ENCODE results near the gene APLN.
A peak's percentile ranks its signal among the peaks of the same experiment; 100 is the strongest.

The APLN gene

GRCh38 chrX:129609395-129609794 lies 45.4 kb downstream of the APLN start:
- no peaks in the 10 kb centered on the region for H3K9me2 ChIP-seq (replicated peaks; ENCODE audit: control insufficient read depth, low read length)
- H3K27ac ChIP-seq (ENCODE audit: low read depth, low read length), result no peak overlapping the region
- no peaks in the 10 kb centered on the region for H3K27me3 ChIP-seq (ENCODE audit: control insufficient read depth, low read length)

GRCh38 chrX:129608496-129608895 lies 46.3 kb downstream of the APLN start:
- Histone ChIP-seq H3K4me3 (ENCODE audit: low read length) (no peak overlapping the region), H4K20me1 (ENCODE audit: control insufficient read depth, insufficient read depth, low read depth, low read length) (no peaks in the 10 kb centered on the region), H3F3A (ENCODE audit: control insufficient read depth, insufficient read depth) (no peaks in the 10 kb centered on the region), H3K79me2 (ENCODE audit: control insufficient read depth, low read length) (no peaks in the 10 kb centered on the region), H3K4me2 (ENCODE audit: low read length) (no peak overlapping the region), H3K27me3 (ENCODE audit: control insufficient read depth, low read length) (no peaks in the 10 kb centered on the region), H3K9me2 (replicated peaks; ENCODE audit: control insufficient read depth, low read length) (no peaks in the 10 kb centered on the region), H3K9me3 (ENCODE audit: control insufficient read depth, insufficient read depth, low read length) (no peaks in the 10 kb centered on the region), H3K36me3 (ENCODE audit: control insufficient read depth, low read length) (no peaks in the 10 kb centered on the region), H3K4me1 (ENCODE audit: control insufficient read depth, low read length) (peaks cover 11% of the 10 kb centered on the region), H3K27ac (ENCODE audit: low read depth, low read length) (no peak overlapping the region)
- TF ChIP-seq EZH2phosphoT487 (IDR thresholded peaks at IDR 0.05; ENCODE audit: borderline replicate concordance, low read length) (no peak), CTCF (IDR thresholded peaks at IDR 0.05; ENCODE audit: low read depth, low read length, poor library complexity, severe bottlenecking) (no peak)

More at GRCh38 chrX:129609395-129609794, 45.4 kb downstream of the APLN start:
- Histone ChIP-seq H3K36me3 (ENCODE audit: control insufficient read depth, low read length) (no peaks in the 10 kb centered on the region), H3K4me1 (ENCODE audit: control insufficient read depth, low read length) (peaks cover 5% of the 10 kb centered on the region), H4K20me1 (ENCODE audit: control insufficient read depth, insufficient read depth, low read depth, low read length) (no peaks in the 10 kb centered on the region), H3K79me2 (ENCODE audit: control insufficient read depth, low read length) (no peaks in the 10 kb centered on the region), H3K4me2 (ENCODE audit: low read length) (no peak overlapping the region), H3K9me3 (ENCODE audit: control insufficient read depth, insufficient read depth, low read length) (no peaks in the 10 kb centered on the region), H3K4me3 (ENCODE audit: low read length) (no peak overlapping the region), H3F3A (ENCODE audit: control insufficient read depth, insufficient read depth) (no peaks in the 10 kb centered on the region)
- TF ChIP-seq CTCF (IDR thresholded peaks at IDR 0.05; ENCODE audit: low read depth, low read length, poor library complexity, severe bottlenecking) (peak; percentile 19), EZH2phosphoT487 (IDR thresholded peaks at IDR 0.05; ENCODE audit: borderline replicate concordance, low read length) (no peak)

- no peak overlapping the region for H3K4me3 ChIP-seq (ENCODE audit: low read length)
- H3K4me2 ChIP-seq (ENCODE audit: low read length), result no peak overlapping the region
- peaks cover 11% of the 10 kb centered on the region for H3K4me1 ChIP-seq (ENCODE audit: control insufficient read depth, low read length)
- H3K79me2 ChIP-seq (ENCODE audit: control insufficient read depth, low read length), result no peaks in the 10 kb centered on the region
- TF ChIP-seq CTCF (IDR thresholded peaks at IDR 0.05; ENCODE audit: low read depth, low read length, poor library complexity, severe bottlenecking), result peak; percentile 48
- no peak for TF ChIP-seq EZH2phosphoT487 (IDR thresholded peaks at IDR 0.05; ENCODE audit: borderline replicate concordance, low read length)
- no peaks in the 10 kb centered on the region for H3K36me3 ChIP-seq (ENCODE audit: control insufficient read depth, low read length)
- no peaks in the 10 kb centered on the region for H3K9me2 ChIP-seq (replicated peaks; ENCODE audit: control insufficient read depth, low read length)
- no peaks in the 10 kb centered on the region for H3K27me3 ChIP-seq (ENCODE audit: control insufficient read depth, low read length)
- no peak overlapping the region for H3K27ac ChIP-seq (ENCODE audit: low read depth, low read length)
- H4K20me1 ChIP-seq (ENCODE audit: control insufficient read depth, insufficient read depth, low read depth, low read length), result no peaks in the 10 kb centered on the region
- H3F3A ChIP-seq (ENCODE audit: control insufficient read depth, insufficient read depth), result no peaks in the 10 kb centered on the region
- no peaks in the 10 kb centered on the region for H3K9me3 ChIP-seq (ENCODE audit: control insufficient read depth, insufficient read depth, low read length)
These were observed 47.8 kb downstream of the APLN start for GRCh38 chrX:129606918-129607317.
